Esophagus squamous epithelium (tissue), 5 donors: ENCODE measurements around the gene LRRC36. TPM values are rescaled to one million over a fixed set of nuclear protein-coding genes. Genes with fewer than 3 reads are reported as not detected.

ENCODE experiments used
- DNase-seq: peaks from one replicate; lab custom pipeline; 2025; lab: John Stamatoyannopoulos, UW
- H3K27ac ChIP-seq, 4 donors: fragments of 200-600 bp; sonication (generic); one replicate each; pipeline ENCODE4 v1.5.1; 2016 to 2019; ENCODE audit warnings: mild to moderate bottlenecking in 1 of 4
- H3K27me3 ChIP-seq, 4 donors: fragments of 200-600 bp; sonication (generic); 1 replicate in 3 of 4; 2 replicates in 1 of 4; pipeline versions ENCODE4 v1.5.1 to v1.6.0; 2017 to 2021; ENCODE audit warnings: antibody characterized with exemption in 1 of 4
- H3K36me3 ChIP-seq, 3 donors: fragments of 200-600 bp; sonication (generic); one replicate each; pipeline ENCODE4 v1.5.1; 2016 to 2019
- H3K4me1 ChIP-seq, 3 donors: fragments of 200-600 bp; sonication (generic); one replicate each; pipeline ENCODE4 v1.5.1; 2017 to 2019
- H3K4me3 ChIP-seq, 4 donors: fragments of 200-600 bp; sonication (generic); 1 replicate in 3 of 4; 2 replicates in 1 of 4; pipeline ENCODE4 v1.5.1; 2016 to 2019; ENCODE audit warnings: mild to moderate bottlenecking in 2 of 4, moderate library complexity in 1 of 4
- H3K9me3 ChIP-seq, 3 donors: fragments of 200-600 bp; sonication (generic); one replicate each; pipeline ENCODE4 v1.5.1; 2016 to 2019
- CTCF ChIP-seq, 6 experiments: fragments of 450-650 bp in 4 of 6; fragments of 200-600 bp in 2 of 6; sonication (generic) in 2 of 6; IDR thresholded peaks; one replicate each; pipeline ENCODE4 v1.5.1; 2016 to 2019; ENCODE audit warnings: antibody characterized with exemption in 6 of 6, mild to moderate bottlenecking in 4 of 6, moderate library complexity in 4 of 6
- POLR2A ChIP-seq, 4 donors: fragments of 450-650 bp; IDR thresholded peaks; one replicate each; pipeline ENCODE4 v1.6.1; 2017; ENCODE audit warnings: antibody characterized with exemption in 4 of 4, mild to moderate bottlenecking in 4 of 4, moderate library complexity in 3 of 4
- WGBS, 2 donors: methylation state at CpG; one replicate each; pipeline ENCODE4 v1.1.5; 2018; 5-methylcytosine and 5-hydroxymethylcytosine counted together
- intact Hi-C: fragments of 100-400 bp; cut with DNase I; formaldehyde crosslinking; loops from one replicate; pipeline ENCODE4 v1.15.0; 2022
- total RNA-seq, 4 donors: library from RNA; depleted of rRNA; stranded (reverse); fragments of >200 nt; gene quantifications; one replicate each; pipeline ENCODE4 v1.1.0, GENCODE V29; 2016
- donor health status: DM: yes; HTN: yes; CAD: no.

The LRRC36 gene
- total RNA-seq, 4 donors from 2014 or later, result not detected

- H3K27me3 ChIP-seq, result no peaks in the 10 kb centered on the region
- H3K36me3 ChIP-seq, result no peaks in the 10 kb centered on the region
- 36 to 41% methylated on average over 1 of the region's 1 CpG for WGBS, 2 donors
- H3K9me3 ChIP-seq, result no peaks in the 10 kb centered on the region
- DNase-seq, result no peak
- no peak overlapping the region for H3K27ac ChIP-seq
- H3K4me1 ChIP-seq, result peaks cover 4 to 15% (median 5%) of the 10 kb centered on the region in 3 donors
- no peak overlapping the region for H3K4me3 ChIP-seq
- intact Hi-C loops, result no loop called here
- no peak for TF ChIP-seq POLR2A (IDR thresholded peaks at IDR 0.05)
- no peak for TF ChIP-seq CTCF (IDR thresholded peaks at IDR 0.05)
Observed at GRCh38 chr16:67304020-67304419, 22.6 kb upstream of the LRRC36 start.

- TF ChIP-seq POLR2A (IDR thresholded peaks at IDR 0.05), result no peak
- no peak for TF ChIP-seq CTCF (IDR thresholded peaks at IDR 0.05)
- H3K4me3 ChIP-seq, result no peak overlapping the region
- DNase-seq, result no peak
- H3K4me1 ChIP-seq, result peaks cover 4 to 15% (median 5%) of the 10 kb centered on the region in 3 donors
- 82 to 88% methylated on average over 13 of the region's 13 CpGs for whole genome bisulfite sequencing, 2 donors
- no peaks in the 10 kb centered on the region for H3K36me3 ChIP-seq
- no peaks in the 10 kb centered on the region for H3K27me3 ChIP-seq
- no peak overlapping the region for H3K27ac ChIP-seq
- no peaks in the 10 kb centered on the region for H3K9me3 ChIP-seq
- intact Hi-C loops, result no loop called here
Observed at GRCh38 chr16:67305216-67306071, 21.2 kb upstream of the LRRC36 start.

DNA sequence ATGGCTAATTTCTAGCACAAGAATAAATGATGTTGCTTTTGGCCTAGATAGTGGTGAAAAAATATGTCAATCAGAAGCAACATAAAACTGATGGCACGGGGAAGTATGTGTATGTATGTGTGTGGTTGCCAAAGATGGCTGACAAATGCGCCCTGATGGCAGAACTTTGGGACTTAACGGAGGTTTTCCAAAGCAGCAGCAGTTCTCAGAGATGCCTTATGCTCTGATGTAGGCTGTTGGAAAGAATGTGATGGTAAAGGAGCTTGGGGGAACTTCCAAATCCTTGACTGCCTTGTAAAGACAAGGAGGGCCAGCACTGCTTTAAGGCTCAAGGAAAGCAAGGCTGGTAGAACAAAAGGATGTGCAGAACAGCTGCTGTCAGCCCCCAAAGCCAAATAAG is 16.1 kb upstream of the LRRC36 start:
- TF ChIP-seq CTCF (IDR thresholded peaks at IDR 0.05) (no peak), POLR2A (IDR thresholded peaks at IDR 0.05) (no peak)
- 96% methylated on average over 3 of the region's 3 CpGs for WGBS, 2 donors
- no peaks in the 10 kb centered on the region for H3K36me3 ChIP-seq
- peaks cover 0 to 5% (median 0%) of the 10 kb centered on the region in 3 donors for H3K4me1 ChIP-seq
- no peak overlapping the region for H3K4me3 ChIP-seq
- intact Hi-C loops, result no loop called here
- no peak overlapping the region for H3K27ac ChIP-seq
- DNase-seq, result no peak
- H3K27me3 ChIP-seq, result no peaks in the 10 kb centered on the region
- no peaks in the 10 kb centered on the region for H3K9me3 ChIP-seq

- no peak overlapping the region for H3K4me3 ChIP-seq
- WGBS, 2 donors, result 22 to 27% methylated on average over 5 of the region's 5 CpGs
- intact Hi-C loops, result no loop called here
- peaks cover 0 to 5% (median 0%) of the 10 kb centered on the region in 3 donors for H3K4me1 ChIP-seq
- no peaks in the 10 kb centered on the region for H3K36me3 ChIP-seq
- no peak for DNase-seq
- H3K9me3 ChIP-seq, result no peaks in the 10 kb centered on the region
- no peak for TF ChIP-seq CTCF (IDR thresholded peaks at IDR 0.05)
- peaks cover 0 to 3% (median 0%) of the 10 kb centered on the region in 4 donors for H3K27me3 ChIP-seq
- peak overlapping the region in 3 of 4 donors; percentile 9 to 60 (median 42) for H3K27ac ChIP-seq
Observed at GRCh38 chr16:67311607-67312488, 14.8 kb upstream of the LRRC36 start.

DNA sequence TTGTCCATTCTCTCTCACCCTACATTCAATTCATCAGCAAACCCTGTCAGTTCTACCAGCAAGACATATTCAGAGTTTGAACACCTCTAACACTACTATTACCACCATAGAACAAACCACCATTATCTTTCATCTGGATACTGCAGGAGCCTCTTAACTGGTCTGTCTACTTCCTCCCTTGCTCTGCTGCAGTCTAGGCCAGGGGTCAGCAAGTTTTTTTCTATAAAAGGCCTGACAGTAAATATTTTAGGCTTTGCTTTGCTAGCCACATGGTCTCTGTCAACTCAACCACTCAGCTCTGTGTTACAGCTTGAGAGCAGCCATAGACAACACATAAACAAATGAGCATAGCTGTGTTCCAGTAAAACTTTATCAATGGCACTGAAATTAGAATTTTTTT is 13.9 kb upstream of the LRRC36 start:
- no peaks in the 10 kb centered on the region for H3K36me3 ChIP-seq
- H3K9me3 ChIP-seq, result no peaks in the 10 kb centered on the region
- TF ChIP-seq CTCF (IDR thresholded peaks at IDR 0.05) (no peak), POLR2A (IDR thresholded peaks at IDR 0.05) (no peak)
- H3K4me1 ChIP-seq, result peaks cover 0 to 5% (median 0%) of the 10 kb centered on the region in 3 donors
- H3K27me3 ChIP-seq, result peaks cover 0 to 8% (median 0%) of the 10 kb centered on the region in 4 donors
- DNase-seq, result no peak
- intact Hi-C loops, result no loop called here
- H3K4me3 ChIP-seq, result no peak overlapping the region
- peak overlapping the region in 1 of 4 donors; percentile 13 for H3K27ac ChIP-seq
